ENCODE data around the gene RBM22. TPM values are rescaled to one million over a fixed set of nuclear protein-coding genes. Genes with fewer than 3 reads are reported as not detected.

The RBM22 gene
- total RNA-seq, 1 donor, result 27.1 TPM

GRCh38 chr5:150656191-150657132, 44.4 kb downstream of the RBM22 start:
- H3K27ac ChIP-seq (ENCODE audit: low read depth, low read length), result no peak overlapping the region
- peak overlapping the region; percentile 34 for H2AFZ ChIP-seq (ENCODE audit: low read length)
- no peaks in the 10 kb centered on the region for H3K36me3 ChIP-seq (ENCODE audit: insufficient read depth, low read length)
- DNase-seq (ENCODE audit: insufficient read length, low spot score, missing footprints), result peak; percentile 98
- peaks cover 4% of the 10 kb centered on the region for H4K20me1 ChIP-seq (ENCODE audit: insufficient read depth, low read length)
- H3K4me2 ChIP-seq (ENCODE audit: insufficient read depth, low read length), result peak overlapping the region; percentile 79
- peaks cover 3% of the 10 kb centered on the region for H3K27me3 ChIP-seq (ENCODE audit: insufficient read depth, low read length)
- no peaks in the 10 kb centered on the region for H3K9me3 ChIP-seq (ENCODE audit: low read depth, low read length)
- no peaks in the 10 kb centered on the region for H3K79me2 ChIP-seq (ENCODE audit: insufficient read depth, low read length)
- peak; percentile 39 for TF ChIP-seq CTCF (IDR thresholded peaks at IDR 0.05; ENCODE audit: extremely low read depth, low read depth, low read length)
- H3K4me3 ChIP-seq (ENCODE audit: insufficient read depth, low read length), result peak overlapping the region; percentile 68
- peaks cover 22% of the 10 kb centered on the region for H3K4me1 ChIP-seq (ENCODE audit: insufficient read depth, low read length)

GRCh38 chr5:150655221-150655620, 45.6 kb downstream of the RBM22 start:
- no peak overlapping the region for H2AFZ ChIP-seq (ENCODE audit: low read length)

GRCh38 chr5:150653762-150654556, 46.9 kb downstream of the RBM22 start:
- H3K27ac ChIP-seq (ENCODE audit: low read depth, low read length), result peak overlapping the region; percentile 49
- no peak for TF ChIP-seq CTCF (IDR thresholded peaks at IDR 0.05; ENCODE audit: extremely low read depth, low read depth, low read length)
- no peak overlapping the region for H3K4me2 ChIP-seq (ENCODE audit: insufficient read depth, low read length)
- no peaks in the 10 kb centered on the region for H3K9me3 ChIP-seq (ENCODE audit: low read depth, low read length)
- no peaks in the 10 kb centered on the region for H3K79me2 ChIP-seq (ENCODE audit: insufficient read depth, low read length)
- peaks cover 22% of the 10 kb centered on the region for H3K4me1 ChIP-seq (ENCODE audit: insufficient read depth, low read length)
- H2AFZ ChIP-seq (ENCODE audit: low read length), result no peak overlapping the region
- peak; percentile 96 for DNase-seq (ENCODE audit: insufficient read length, low spot score, missing footprints)
- H4K20me1 ChIP-seq (ENCODE audit: insufficient read depth, low read length), result peaks cover 4% of the 10 kb centered on the region
- H3K36me3 ChIP-seq (ENCODE audit: insufficient read depth, low read length), result peaks cover 18% of the 10 kb centered on the region
- H3K27me3 ChIP-seq (ENCODE audit: insufficient read depth, low read length), result no peaks in the 10 kb centered on the region
- no peak overlapping the region for H3K4me3 ChIP-seq (ENCODE audit: insufficient read depth, low read length)

More at GRCh38 chr5:150655221-150655620, 45.6 kb downstream of the RBM22 start:
- Histone ChIP-seq H3K4me2 (ENCODE audit: insufficient read depth, low read length) (no peak overlapping the region), H3K4me3 (ENCODE audit: insufficient read depth, low read length) (no peak overlapping the region), H3K79me2 (ENCODE audit: insufficient read depth, low read length) (no peaks in the 10 kb centered on the region), H3K27ac (ENCODE audit: low read depth, low read length) (no peak overlapping the region), H4K20me1 (ENCODE audit: insufficient read depth, low read length) (peaks cover 4% of the 10 kb centered on the region), H3K36me3 (ENCODE audit: insufficient read depth, low read length) (peaks cover 7% of the 10 kb centered on the region), H3K27me3 (ENCODE audit: insufficient read depth, low read length) (no peaks in the 10 kb centered on the region), H3K4me1 (ENCODE audit: insufficient read depth, low read length) (peaks cover 22% of the 10 kb centered on the region), H3K9me3 (ENCODE audit: low read depth, low read length) (no peaks in the 10 kb centered on the region)
- TF ChIP-seq CTCF (IDR thresholded peaks at IDR 0.05; ENCODE audit: extremely low read depth, low read depth, low read length), result no peak
- DNase-seq (ENCODE audit: insufficient read length, low spot score, missing footprints), result peak; percentile 81
